HG03565 (cell line): ENCODE data around the gene APLN.

ENCODE experiments used
- ATAC-seq: cut with Tn5 transposase; IDR thresholded peaks from one replicate; pipeline ENCODE4 v1.9.1; 2021; ENCODE audit warnings: mild to moderate bottlenecking, moderate library complexity; ENCODE audit not compliant: unreplicated experiment

The APLN gene

DNA sequence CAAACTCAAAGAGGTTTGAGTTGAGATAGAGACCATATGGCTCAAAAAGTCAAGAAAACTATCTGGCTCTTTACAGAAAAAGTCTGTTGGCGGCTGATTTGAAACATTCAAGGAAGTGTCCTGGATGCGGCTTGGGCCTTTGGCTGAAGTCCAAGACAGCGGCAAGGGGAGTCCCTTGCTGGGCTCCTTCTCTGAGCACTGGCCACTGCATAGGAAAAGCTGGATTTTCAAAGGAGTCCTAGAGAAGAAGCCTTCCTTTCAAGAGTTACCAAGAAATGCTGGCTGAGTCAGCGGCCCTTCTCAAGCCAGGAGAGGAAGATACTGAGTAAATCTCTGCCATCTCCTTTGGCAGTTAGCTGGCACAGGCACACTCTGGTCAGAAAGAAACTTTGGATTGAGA lies 12.1 kb downstream of the APLN start:
- no peak for ATAC-seq

- no peak for ATAC-seq
Measured at GRCh38 chrX:129641941-129642340, 12.8 kb downstream of the APLN start.

- ATAC-seq: no peak
Measured at GRCh38 chrX:129641469-129641868, 13.3 kb downstream of the APLN start.

DNA sequence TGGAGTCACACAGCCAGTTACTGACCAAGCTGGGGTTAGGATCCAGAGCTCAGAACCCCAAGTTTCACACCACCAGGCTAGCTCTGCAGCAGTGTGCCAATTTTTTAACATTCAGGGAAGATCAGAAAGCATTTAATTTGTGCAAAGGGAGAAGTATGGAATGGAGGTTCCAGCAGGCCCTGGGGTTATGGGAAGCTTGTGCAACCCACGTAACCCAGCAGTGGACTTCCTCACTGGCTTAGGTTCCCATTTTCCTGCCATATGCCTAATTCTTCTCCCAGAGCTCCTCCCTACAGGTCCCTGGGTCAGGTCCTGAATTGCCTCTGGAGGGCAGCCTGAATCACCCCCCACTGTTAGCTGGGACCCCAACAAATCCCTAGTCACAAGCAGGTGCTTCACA lies 14.0 kb downstream of the APLN start:
- ATAC-seq: no peak

DNA sequence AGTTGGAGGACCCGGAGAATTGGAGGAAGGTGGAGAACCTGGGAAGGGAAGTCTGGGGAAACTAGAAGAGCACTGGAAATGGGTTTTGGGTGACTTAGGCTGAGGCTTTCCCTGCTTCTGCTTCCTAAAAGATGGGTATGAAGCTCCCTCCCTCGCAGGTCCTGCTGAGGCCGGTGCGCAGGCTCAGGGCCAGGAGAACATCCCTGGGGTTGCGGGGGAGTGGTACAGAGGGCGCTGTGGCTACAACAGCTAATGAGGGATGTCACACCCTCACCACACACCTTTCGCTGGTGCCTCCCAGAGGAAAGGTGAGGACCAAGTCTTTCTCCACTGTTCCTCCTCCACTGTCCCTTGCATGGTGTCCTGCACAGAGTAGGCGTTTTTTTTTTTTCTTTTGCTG lies 15.8 kb downstream of the APLN start:
- no peak for ATAC-seq

GRCh38 chrX:129637217-129638109 lies 17.3 kb downstream of the APLN start:
- ATAC-seq: no peak

DNA sequence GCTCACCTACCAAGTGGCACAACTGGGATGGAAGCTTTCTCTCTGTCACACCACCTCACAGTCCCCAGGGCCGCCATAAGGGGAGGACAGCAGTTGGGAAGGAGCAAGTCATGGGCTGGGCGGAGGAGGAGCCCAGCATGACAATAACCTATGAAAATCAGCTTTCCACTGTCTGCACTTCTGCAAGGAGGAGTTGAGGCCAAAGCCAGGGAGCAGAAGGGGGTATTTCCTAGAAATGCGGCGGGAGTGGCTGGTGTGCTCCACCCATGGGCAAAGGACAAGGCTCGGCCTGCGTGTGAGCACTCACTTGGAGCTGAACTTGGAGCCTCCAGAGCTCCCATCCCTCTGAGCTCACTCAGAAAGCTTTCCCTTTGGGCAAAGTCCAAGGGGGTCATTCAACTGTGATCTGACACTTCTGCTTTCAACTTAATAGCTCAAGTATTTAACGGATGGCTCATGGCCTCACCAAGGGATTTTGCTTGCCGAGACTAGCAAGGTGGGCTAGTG lies 18.5 kb downstream of the APLN start:
- ATAC-seq: no peak

- no peak for ATAC-seq
Measured at GRCh38 chrX:129634541-129634940, 20.2 kb downstream of the APLN start.

DNA sequence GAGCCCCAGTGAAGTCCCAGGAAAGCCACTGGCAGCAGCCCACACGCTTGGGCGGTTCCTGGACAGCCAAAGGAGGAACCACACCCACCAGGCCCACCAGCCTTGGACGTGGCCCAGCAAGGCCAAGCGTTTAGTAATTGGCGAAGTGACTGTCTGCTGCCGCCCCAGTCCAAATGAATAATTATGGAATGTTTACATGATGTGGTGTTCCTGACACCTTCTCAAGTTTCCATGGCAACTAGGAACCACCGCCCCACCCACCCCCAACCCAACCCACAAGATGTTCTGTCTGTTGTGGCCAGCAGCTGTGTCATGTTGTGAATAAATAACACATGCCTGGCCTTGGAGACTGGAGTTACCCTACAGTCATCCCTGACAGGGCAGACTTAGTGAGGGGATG lies 22.3 kb downstream of the APLN start:
- no peak for ATAC-seq

- no peak for ATAC-seq
Measured at GRCh38 chrX:129631849-129632248, 22.9 kb downstream of the APLN start.

DNA sequence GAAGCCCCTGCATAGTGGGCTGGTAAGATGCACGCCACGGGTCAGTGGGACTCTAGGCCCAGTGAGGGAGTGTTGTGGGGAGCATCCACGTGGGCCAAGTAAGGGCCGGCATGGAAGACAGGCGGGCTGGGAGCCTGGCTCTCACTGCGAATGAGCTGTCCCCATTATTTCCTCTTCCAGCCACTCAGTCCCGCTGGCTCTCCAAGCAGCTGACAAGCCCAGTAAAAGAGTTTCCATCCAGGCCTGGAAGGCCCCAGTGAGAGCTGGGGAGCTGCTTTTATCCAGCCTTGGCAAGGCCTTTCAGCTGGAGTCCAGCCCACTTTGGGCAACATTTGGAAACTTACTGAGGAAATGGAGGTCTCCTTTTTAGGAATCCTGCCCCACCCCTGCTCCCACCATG lies 24.9 kb downstream of the APLN start:
- ATAC-seq: no peak

DNA sequence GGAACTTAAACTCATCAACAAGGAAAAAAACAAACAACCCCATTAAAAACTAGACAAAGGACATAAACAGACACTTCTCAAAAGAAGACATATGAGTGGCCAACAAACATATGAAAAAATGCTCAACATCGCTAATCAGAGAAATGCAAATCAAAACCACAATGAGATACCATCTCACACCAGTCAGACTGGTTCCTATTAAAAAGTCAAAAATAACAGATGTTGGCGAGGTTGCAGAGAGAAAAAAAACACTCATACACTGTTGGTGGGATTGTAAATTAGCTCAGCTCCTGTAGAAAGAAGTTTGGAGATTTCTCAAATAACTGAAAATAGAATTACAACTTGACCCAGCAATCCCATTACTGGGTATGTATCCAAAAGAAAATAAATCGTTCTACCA lies 28.7 kb downstream of the APLN start:
- ATAC-seq: no peak

DNA sequence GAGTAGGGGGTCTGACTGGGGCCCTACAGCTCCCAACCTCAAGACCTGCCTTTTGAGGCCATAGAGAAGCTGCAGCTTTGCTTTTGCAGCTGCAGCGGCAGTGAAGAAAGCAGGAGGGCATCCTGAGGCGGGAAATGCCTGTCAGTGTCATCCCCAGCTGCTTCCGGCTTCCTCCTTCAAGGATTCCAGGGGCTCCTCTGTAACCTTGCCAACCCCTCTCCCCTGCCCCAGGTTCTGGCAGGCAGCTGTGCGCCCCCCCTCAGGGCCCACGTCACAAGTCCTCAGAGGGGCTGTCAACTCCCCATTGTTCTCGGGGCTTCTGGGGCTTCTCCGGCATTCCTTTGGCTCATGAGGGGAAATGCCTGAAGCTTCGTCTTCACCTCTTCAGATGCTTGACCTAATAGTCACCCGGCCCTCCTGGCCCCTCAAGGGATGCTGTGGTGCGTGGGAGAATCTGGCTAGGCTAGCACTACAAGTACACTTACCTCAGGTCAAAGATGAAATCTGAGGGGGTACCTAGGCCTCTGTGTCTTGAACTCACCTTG lies 31.9 kb downstream of the APLN start:
- ATAC-seq: no peak

GRCh38 chrX:129618997-129619396 lies 35.8 kb downstream of the APLN start:
- ATAC-seq: no peak

GRCh38 chrX:129617420-129617819 lies 37.3 kb downstream of the APLN start:
- ATAC-seq: no peak

- ATAC-seq: no peak
Measured at GRCh38 chrX:129614481-129615255, 40.1 kb downstream of the APLN start.

DNA sequence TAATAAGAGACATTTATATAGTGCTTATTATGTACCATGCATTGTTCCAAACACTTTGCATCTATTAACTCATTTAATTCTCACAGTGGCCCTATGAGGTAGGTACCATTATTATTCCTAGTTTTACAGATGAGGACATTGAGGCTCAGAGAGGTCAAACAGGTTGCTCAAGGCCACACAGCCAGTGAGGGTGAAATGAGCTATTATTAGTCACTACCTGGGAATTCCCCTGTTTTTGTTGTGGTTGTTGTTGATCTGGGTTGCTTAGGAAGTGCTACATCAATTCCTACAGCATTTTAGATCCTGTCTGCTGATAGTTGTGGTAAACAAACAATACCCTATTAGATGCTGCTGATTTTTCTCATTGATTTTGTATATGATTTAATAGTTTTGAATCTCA lies 41.2 kb downstream of the APLN start:
- no peak for ATAC-seq

- no peak for ATAC-seq
Measured at GRCh38 chrX:129612396-129612795, 42.4 kb downstream of the APLN start.

DNA sequence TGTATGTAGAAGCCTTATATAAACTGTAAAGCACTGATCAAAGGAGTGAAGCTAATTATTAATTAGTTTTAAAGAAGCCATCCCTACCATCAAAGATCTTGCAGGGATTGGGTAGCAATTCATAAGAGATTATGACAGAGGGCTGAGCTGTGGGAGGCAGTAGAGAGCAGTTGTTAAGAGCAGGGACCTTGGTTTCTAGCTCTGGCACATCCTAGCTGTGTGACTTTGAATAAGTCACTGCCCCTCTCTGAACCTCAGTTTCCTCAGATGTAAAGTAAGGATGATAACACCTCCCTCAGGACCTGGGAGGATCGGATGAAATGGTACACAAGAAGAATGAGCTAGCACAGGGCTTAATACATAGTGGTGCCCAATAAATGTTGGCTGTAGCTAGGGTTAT lies 45.4 kb downstream of the APLN start:
- ATAC-seq: no peak

DNA sequence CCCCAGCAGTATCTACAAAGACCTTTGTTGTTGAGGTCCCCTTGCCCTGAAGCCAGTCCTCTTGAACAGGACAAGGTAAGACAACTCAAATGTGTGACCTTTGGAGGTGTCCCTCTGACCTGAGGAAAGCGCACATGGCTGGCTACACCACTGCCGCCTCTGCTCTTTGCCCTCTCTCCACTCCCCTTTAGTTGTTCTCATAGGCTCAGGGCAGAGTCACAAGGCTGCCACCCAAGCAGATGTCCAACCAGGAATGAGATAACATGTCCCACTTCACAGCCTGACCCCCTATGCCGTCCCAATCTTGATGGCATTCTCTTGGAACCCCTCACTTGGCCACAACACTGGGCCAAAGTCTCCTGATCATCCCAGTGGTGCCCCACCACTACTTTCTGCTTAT lies 46.3 kb downstream of the APLN start:
- no peak for ATAC-seq

- ATAC-seq: no peak
Measured at GRCh38 chrX:129606918-129607317, 47.8 kb downstream of the APLN start.

GRCh38 chrX:129600981-129601424 lies 53.8 kb downstream of the APLN start:
- ATAC-seq: no peak
